Measurements from ENCODE around the gene ATP1B2. TPM values are rescaled to one million over a fixed set of nuclear protein-coding genes. Genes with fewer than 3 reads are reported as not detected.
A peak's percentile ranks its signal among the peaks of the same experiment; 100 is the strongest.

Gene ATP1B2
- total and polyA plus RNA-seq, 4 experiments from 2014 or later: 0.22 to 0.52 TPM; not detected in 2

DNA sequence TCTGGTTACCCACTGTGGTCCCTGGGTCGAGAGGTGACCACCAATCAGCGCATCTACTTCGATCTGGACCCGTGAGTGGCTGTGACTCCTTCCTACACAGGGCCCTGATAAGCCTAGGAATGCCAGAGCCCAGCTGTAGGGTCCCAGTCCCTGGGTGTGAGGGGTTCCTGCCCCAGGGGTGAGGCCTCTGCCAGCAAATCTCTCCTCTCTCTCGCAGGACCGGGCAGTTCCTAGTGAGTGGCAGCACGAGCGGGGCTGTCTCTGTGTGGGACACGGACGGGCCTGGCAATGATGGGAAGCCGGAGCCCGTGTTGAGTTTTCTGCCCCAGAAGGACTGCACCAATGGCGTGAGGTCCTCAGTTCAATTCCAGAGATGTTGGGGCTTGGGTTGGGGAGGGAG, 52.0 kb downstream of the ATP1B2 start:
- Histone ChIP-seq H3K27ac (ENCODE audit: low read depth, low read length) (no peak overlapping the region), H3K9me3 (ENCODE audit: control insufficient read depth in 1 of 2, low read length in 2 of 2) (no peaks in the 10 kb centered on the region), H3K36me3 (ENCODE audit: insufficient read depth, low read length) (peaks cover 3% of the 10 kb centered on the region), H3K4me1 (ENCODE audit: insufficient read depth, low read length) (peaks cover 9% of the 10 kb centered on the region), H3K4me3 (ENCODE audit: low read length in 2 of 2) (no peak overlapping the region), H3K27me3 (ENCODE audit: insufficient read depth, low read length) (peaks cover 30% of the 10 kb centered on the region)
- no peak overlapping the region for H3K27ac Mint-ChIP-seq
- peaks cover 33 to 45% of the 10 kb centered on the region in 2 donors for H3K27me3 Mint-ChIP-seq
- H3K36me3 Mint-ChIP-seq: peaks cover 23 to 36% of the 10 kb centered on the region in 2 donors
- DNase-seq: no peak
- no peak overlapping the region for H3K4me3 Mint-ChIP-seq
- H3K9me3 Mint-ChIP-seq: no peaks in the 10 kb centered on the region
- H3K4me1 Mint-ChIP-seq: peaks cover 6 to 22% (median 15%) of the 10 kb centered on the region in 4 donors
- CTCF ChIA-PET (ENCODE audit: partially characterized antibody): interaction anchor here (0.8 to 2.7 kb wide), 2 partner anchors 15 to 339 kb away, joined by 3 to 7 read pairs; partner anchors contain the start of genes TP53 and WRAP53
- intact Hi-C loops (cut with micrococcal nuclease): no loop called here
- POLR2A ChIA-PET (ENCODE audit: partially characterized antibody): no interaction called here

DNA sequence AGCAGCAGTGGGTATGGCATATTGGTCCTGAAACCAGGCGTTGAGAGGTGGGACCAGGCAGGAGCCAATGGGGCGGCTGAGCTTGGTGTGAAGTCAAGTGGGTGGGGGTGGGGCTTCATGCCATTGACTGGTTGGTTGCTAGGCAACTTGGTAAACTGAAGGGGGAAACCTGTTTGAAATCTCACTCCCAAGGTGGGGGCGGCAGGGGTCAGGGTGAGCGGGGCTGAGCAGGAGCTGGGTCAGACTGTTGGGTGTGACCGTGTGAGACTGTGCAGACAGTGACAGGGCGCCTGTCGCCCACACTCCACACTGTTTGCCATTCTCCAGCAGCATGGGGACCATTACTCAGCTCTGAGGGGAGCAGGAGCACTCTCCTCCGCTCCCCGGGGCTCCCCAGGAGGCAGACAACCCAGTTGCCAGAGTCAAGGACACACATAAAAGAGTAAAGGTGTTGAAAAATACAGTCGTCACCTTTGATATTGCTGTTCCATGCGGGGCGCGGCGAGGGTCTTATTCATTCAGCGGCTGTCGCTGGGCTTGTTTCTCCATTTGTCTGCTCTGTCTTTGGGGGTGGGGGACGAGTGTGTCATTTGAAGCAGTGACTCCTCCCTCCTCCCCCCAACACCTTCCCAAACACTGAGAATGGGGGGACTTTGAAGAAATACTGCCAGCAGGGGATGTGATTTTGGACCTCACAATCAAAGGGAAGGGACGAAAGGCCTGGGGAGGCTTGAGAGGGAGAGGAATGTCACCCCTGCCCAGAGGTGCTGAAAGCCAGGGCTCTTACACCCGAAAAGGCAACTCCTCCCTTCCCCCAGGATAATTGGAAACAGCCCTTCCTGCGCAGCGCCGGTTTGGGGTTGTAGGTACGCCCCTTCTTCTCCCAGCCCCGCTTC, 53.1 kb downstream of the ATP1B2 start:
- Histone ChIP-seq H3K9me3 (ENCODE audit: control insufficient read depth in 1 of 2, low read length in 2 of 2) (no peaks in the 10 kb centered on the region), H3K36me3 (ENCODE audit: insufficient read depth, low read length) (peaks cover 3% of the 10 kb centered on the region), H3K27ac (ENCODE audit: low read depth, low read length) (no peak overlapping the region), H3K4me1 (ENCODE audit: insufficient read depth, low read length) (peaks cover 9% of the 10 kb centered on the region), H3K27me3 (ENCODE audit: insufficient read depth, low read length) (peaks cover 30% of the 10 kb centered on the region), H3K4me3 (ENCODE audit: low read length in 2 of 2) (no peak overlapping the region)
- H3K4me1 Mint-ChIP-seq: peaks cover 6 to 22% (median 15%) of the 10 kb centered on the region in 4 donors
- ChIA-PET CTCF (ENCODE audit: partially characterized antibody) (interaction anchor here (0.7 to 2.7 kb wide), 2 partner anchors 16 to 677 kb away, joined by 5 to 7 read pairs; partner anchors contain the start of genes TP53 and WRAP53), POLR2A (ENCODE audit: partially characterized antibody) (no interaction called here)
- H3K9me3 Mint-ChIP-seq: no peaks in the 10 kb centered on the region
- H3K4me3 Mint-ChIP-seq: peak overlapping the region in 5 of 8 donors; percentile 53 to 91 (median 68)
- intact Hi-C loops (cut with micrococcal nuclease): no loop called here
- peaks cover 19 to 30% of the 10 kb centered on the region in 2 donors for H3K36me3 Mint-ChIP-seq
- DNase-seq: no peak
- peaks cover 36 to 48% of the 10 kb centered on the region in 2 donors for H3K27me3 Mint-ChIP-seq
- peak overlapping the region in 1 of 7 donors; percentile 29 for H3K27ac Mint-ChIP-seq

DNA sequence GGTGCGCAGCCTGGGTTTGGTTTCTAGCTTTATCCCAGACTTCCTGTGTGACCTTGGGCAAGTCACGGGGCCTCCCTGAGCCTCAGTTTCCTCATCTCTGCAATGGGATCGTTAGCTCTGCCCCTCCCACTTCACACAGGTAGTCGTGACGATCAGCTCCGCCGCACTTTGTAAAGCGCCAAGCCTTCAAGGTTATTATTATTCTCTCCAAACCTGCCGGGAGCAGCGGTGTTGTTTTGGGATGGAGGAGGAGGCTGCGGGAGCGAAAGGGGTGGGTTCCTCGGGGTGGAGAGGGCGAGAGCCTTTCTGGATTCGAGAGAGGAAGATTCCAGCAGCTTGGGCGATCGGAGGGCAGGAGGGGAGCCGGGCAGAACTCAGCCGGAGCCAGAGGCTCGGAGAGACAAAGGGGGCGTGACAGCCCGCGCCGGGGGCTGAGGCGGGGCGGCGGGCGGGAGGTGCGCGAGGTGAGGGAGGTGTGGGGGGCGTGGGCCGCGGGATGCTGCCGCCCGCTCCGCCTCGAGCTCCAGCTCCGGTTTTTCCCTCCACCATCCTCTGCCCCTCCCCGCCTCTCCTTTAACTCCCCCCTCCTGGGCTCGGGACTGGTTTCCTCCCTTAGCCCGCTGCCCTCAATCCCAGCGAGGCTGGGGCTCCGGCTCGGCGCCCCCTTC, 54.0 kb downstream of the ATP1B2 start, which contains the start of gene EFNB3:
TSS of gene EFNB3 (plus strand) at position 602 of the 668 bp plus-strand sequence. CDS start 397 bp downstream, outside the sequence.
- Histone ChIP-seq H3K27me3 (ENCODE audit: insufficient read depth, low read length) (peaks cover 30% of the 10 kb centered on the region), H3K4me3 (ENCODE audit: low read length in 2 of 2) (no peak within 1 kb of the TSS), H3K36me3 (ENCODE audit: insufficient read depth, low read length) (peaks cover 3% of the 10 kb centered on the region), H3K9me3 (ENCODE audit: control insufficient read depth in 1 of 2, low read length in 2 of 2) (no peaks in the 10 kb centered on the region), H3K4me1 (ENCODE audit: insufficient read depth, low read length) (peaks cover 9% of the 10 kb centered on the region), H3K27ac (ENCODE audit: low read depth, low read length) (no peak within 1 kb of the TSS)
- intact Hi-C loops (cut with micrococcal nuclease): no loop called here
- peak within 1 kb of the TSS; percentile 60 to 91 (median 71) for H3K4me3 Mint-ChIP-seq
- H3K27me3 Mint-ChIP-seq: peaks cover 38 to 53% of the 10 kb centered on the region in 2 donors
- ChIA-PET POLR2A (ENCODE audit: partially characterized antibody) (no interaction called here), CTCF (ENCODE audit: partially characterized antibody) (no interaction called here)
- peak within 1 kb of the TSS in 2 of 7 donors; percentile 15 to 30 for H3K27ac Mint-ChIP-seq
- H3K36me3 Mint-ChIP-seq: peaks cover 19 to 30% of the 10 kb centered on the region in 2 donors
- H3K9me3 Mint-ChIP-seq: no peaks in the 10 kb centered on the region
- peaks cover 6 to 22% (median 15%) of the 10 kb centered on the region in 4 donors for H3K4me1 Mint-ChIP-seq
- no peak for DNase-seq

DNA sequence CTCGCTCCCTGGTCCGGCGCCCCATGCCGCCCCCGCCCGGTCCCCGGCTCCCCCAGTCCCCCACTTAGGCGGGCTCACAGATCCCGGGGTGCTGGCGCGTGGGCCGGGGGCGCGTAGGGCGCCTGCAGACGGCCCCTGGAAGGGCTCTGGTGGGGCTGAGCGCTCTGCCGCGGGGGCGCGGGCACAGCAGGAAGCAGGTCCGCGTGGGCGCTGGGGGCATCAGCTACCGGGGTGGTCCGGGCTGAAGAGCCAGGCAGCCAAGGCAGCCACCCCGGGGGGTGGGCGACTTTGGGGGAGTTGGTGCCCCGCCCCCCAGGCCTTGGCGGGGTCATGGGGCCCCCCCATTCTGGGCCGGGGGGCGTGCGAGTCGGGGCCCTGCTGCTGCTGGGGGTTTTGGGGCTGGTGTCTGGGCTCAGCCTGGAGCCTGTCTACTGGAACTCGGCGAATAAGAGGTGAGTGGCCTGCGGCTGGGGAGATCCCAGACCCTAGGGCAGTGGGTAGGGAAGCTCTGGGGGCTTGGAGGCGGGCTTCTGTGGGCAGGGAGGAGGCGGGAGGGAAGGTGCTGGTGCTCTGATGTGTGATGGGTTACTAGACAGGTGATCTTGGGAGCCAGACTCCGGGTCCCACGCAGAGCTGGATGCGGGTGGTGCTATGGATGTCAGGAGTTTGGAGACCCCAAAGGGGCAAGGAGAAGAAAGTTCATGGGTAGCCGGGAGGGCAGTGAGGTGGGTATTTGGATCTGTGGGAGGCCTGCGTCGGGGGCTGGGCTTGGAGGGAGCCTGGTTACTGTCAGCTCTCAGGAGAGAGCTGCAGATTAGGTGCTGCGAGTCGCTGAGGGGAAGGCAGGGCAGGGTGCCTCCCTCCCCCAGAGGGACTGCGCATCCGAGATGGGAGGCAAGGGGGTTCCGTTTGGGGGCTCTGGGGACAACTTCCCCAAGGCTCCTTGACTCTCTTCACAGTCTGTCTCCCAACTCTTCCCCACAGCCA, 54.8 kb downstream of the ATP1B2 start:
- intact Hi-C loops (cut with micrococcal nuclease): no loop called here
- peak overlapping the region in 7 of 8 donors; percentile 36 to 80 (median 46) for H3K4me3 Mint-ChIP-seq

DNA sequence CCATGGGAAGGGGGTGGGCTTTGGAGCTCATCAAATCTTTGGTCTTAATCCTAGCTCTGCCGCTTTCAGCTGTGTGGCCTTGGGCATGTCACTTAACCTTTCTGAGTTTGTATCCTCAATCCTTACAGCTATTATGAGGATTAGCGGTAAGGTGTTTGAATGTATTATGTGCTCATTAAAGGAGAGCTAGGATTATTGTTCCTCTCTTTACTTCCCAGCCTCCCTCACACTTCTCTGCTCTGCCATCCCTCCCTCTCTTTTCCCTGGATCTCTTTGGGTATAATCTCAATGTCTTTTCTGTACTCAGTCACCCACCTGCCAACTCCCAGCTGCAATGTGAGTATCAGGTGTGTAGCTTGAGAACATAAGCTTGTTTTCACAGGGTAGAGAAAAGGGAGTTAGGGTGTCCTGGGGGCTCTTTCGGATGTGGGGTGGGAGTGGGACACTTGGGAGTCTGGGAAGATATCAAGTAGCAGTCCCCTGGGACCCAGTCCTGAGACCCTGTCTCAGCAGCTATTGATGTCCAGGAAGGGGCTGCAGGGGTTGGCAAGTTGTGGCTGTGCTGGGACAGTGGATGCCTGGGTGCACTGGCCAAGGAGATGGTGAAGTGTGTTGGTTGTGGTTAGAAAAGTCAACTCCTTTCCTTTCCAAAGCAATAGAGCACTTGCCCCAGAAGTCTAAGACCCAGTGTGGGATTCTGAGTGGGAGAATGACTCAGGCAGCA, 56.1 kb downstream of the ATP1B2 start:
- no peak overlapping the region for H3K27ac Mint-ChIP-seq
- no peak for DNase-seq
- Histone ChIP-seq H3K36me3 (ENCODE audit: insufficient read depth, low read length) (no peaks in the 10 kb centered on the region), H3K27ac (ENCODE audit: low read depth, low read length) (no peak overlapping the region), H3K4me3 (ENCODE audit: low read length in 2 of 2) (no peak overlapping the region), H3K4me1 (ENCODE audit: insufficient read depth, low read length) (peaks cover 15% of the 10 kb centered on the region), H3K9me3 (ENCODE audit: control insufficient read depth in 1 of 2, low read length in 2 of 2) (no peaks in the 10 kb centered on the region), H3K27me3 (ENCODE audit: insufficient read depth, low read length) (peaks cover 30% of the 10 kb centered on the region)
- H3K4me3 Mint-ChIP-seq: peak overlapping the region in 1 of 8 donors; percentile 30
- intact Hi-C loops (cut with micrococcal nuclease): no loop called here
- H3K36me3 Mint-ChIP-seq: peaks cover 10 to 15% of the 10 kb centered on the region in 2 donors
- peaks cover 16 to 33% (median 24%) of the 10 kb centered on the region in 4 donors for H3K4me1 Mint-ChIP-seq
- ChIA-PET CTCF (ENCODE audit: partially characterized antibody) (interaction anchor here (0.6 to 1.3 kb wide), 2 partner anchors 14 to 37 kb away, joined by 3 to 5 read pairs; no protein-coding TSS in a partner anchor), POLR2A (ENCODE audit: partially characterized antibody) (no interaction called here)
- H3K9me3 Mint-ChIP-seq: no peaks in the 10 kb centered on the region
- peaks cover 52 to 68% of the 10 kb centered on the region in 2 donors for H3K27me3 Mint-ChIP-seq

More for the DNA sequence above, 54.8 kb downstream of the ATP1B2 start:
- Histone ChIP-seq H3K27me3 (ENCODE audit: insufficient read depth, low read length) (peaks cover 30% of the 10 kb centered on the region), H3K4me3 (ENCODE audit: low read length in 2 of 2) (no peak overlapping the region), H3K36me3 (ENCODE audit: insufficient read depth, low read length) (peaks cover 3% of the 10 kb centered on the region), H3K9me3 (ENCODE audit: control insufficient read depth in 1 of 2, low read length in 2 of 2) (no peaks in the 10 kb centered on the region), H3K4me1 (ENCODE audit: insufficient read depth, low read length) (peaks cover 14% of the 10 kb centered on the region), H3K27ac (ENCODE audit: low read depth, low read length) (no peak overlapping the region)
- Mint-ChIP-seq H3K27ac (peak overlapping the region in 2 of 7 donors; percentile 15 to 30), H3K4me1 (peaks cover 12 to 30% (median 20%) of the 10 kb centered on the region in 4 donors), H3K27me3 (peaks cover 43 to 61% of the 10 kb centered on the region in 2 donors), H3K9me3 (no peaks in the 10 kb centered on the region), H3K36me3 (peaks cover 17 to 25% of the 10 kb centered on the region in 2 donors)
- ChIA-PET CTCF (ENCODE audit: partially characterized antibody) (no interaction called here), POLR2A (ENCODE audit: partially characterized antibody) (no interaction called here)
- no peak for DNase-seq

All from CD4-positive, alpha-beta memory T cell (primary cell).